ENCODE measurements around the gene RAB35.

GRCh38 chr12:120136093-120136770 lies 19.7 kb upstream of the RAB35 start:
- TF ChIP-seq EP300 (IDR thresholded peaks at IDR 0.05) = no peak
- TF ChIP-seq, protein P1, sequence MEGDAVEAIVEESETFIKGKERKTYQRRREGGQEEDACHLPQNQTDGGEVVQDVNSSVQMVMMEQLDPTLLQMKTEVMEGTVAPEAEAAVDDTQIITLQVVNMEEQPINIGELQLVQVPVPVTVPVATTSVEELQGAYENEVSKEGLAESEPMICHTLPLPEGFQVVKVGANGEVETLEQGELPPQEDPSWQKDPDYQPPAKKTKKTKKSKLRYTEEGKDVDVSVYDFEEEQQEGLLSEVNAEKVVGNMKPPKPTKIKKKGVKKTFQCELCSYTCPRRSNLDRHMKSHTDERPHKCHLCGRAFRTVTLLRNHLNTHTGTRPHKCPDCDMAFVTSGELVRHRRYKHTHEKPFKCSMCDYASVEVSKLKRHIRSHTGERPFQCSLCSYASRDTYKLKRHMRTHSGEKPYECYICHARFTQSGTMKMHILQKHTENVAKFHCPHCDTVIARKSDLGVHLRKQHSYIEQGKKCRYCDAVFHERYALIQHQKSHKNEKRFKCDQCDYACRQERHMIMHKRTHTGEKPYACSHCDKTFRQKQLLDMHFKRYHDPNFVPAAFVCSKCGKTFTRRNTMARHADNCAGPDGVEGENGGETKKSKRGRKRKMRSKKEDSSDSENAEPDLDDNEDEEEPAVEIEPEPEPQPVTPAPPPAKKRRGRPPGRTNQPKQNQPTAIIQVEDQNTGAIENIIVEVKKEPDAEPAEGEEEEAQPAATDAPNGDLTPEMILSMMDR (IDR thresholded peaks at IDR 0.05) = no peak

Data from ovary (tissue), 3 donors.